NCI-H2196 treated with DMSO at 0.1 percent for 48 hours (cell line): ENCODE data around the gene KIRREL3.

Experiments
- DNase-seq: peaks from one replicate; lab custom pipeline; 2025; ENCODE audit not compliant: unreplicated experiment; lab: John Stamatoyannopoulos, UW

Gene KIRREL3

GRCh38 chr11:126744699-126745098, 255.9 kb downstream of the KIRREL3 start:
- DNase-seq: no peak

- no peak for DNase-seq
Measured at GRCh38 chr11:126743628-126744027, 256.9 kb downstream of the KIRREL3 start.

- no peak for DNase-seq
Measured at GRCh38 chr11:126742582-126742981, 258.0 kb downstream of the KIRREL3 start.

- DNase-seq: no peak
Measured at GRCh38 chr11:126740846-126741245, 259.7 kb downstream of the KIRREL3 start.

GRCh38 chr11:126739499-126740145, 260.9 kb downstream of the KIRREL3 start:
- DNase-seq: no peak

GRCh38 chr11:126738295-126739031, 262.1 kb downstream of the KIRREL3 start:
- no peak for DNase-seq

GRCh38 chr11:126736682-126737572, 263.6 kb downstream of the KIRREL3 start:
- DNase-seq: no peak

GRCh38 chr11:126734752-126735151, 265.8 kb downstream of the KIRREL3 start:
- no peak for DNase-seq

- no peak for DNase-seq
Measured at GRCh38 chr11:126733685-126734084, 266.9 kb downstream of the KIRREL3 start.

- no peak for DNase-seq
Measured at GRCh38 chr11:126732981-126733380, 267.6 kb downstream of the KIRREL3 start.

- no peak for DNase-seq
Measured at GRCh38 chr11:126731576-126732142, 268.9 kb downstream of the KIRREL3 start.

GRCh38 chr11:126727381-126727780, 273.2 kb downstream of the KIRREL3 start:
- no peak for DNase-seq

GRCh38 chr11:126725521-126725920, 275.0 kb downstream of the KIRREL3 start:
- no peak for DNase-seq

- DNase-seq: no peak
Measured at GRCh38 chr11:126725043-126725442, 275.5 kb downstream of the KIRREL3 start.

GRCh38 chr11:126723665-126724045, 276.9 kb downstream of the KIRREL3 start:
- no peak for DNase-seq

GRCh38 chr11:126722956-126723664, 277.5 kb downstream of the KIRREL3 start:
- no peak for DNase-seq

- DNase-seq: no peak
Measured at GRCh38 chr11:126722006-126722736, 278.4 kb downstream of the KIRREL3 start.

GRCh38 chr11:126720539-126721235, 279.9 kb downstream of the KIRREL3 start:
- DNase-seq: no peak

GRCh38 chr11:126719740-126720139, 280.8 kb downstream of the KIRREL3 start:
- DNase-seq: no peak
